NB4 (cell line): ENCODE data around the gene SYCP3.

ENCODE experiments used
- POLR2A ChIP-seq: IDR thresholded peaks from 2 replicates; pipeline ENCODE4 v1.6.1; 2011; ENCODE audit warnings: mild to moderate bottlenecking; ENCODE audit not compliant: insufficient read length; ENCODE audit errors: extremely low read depth
- TF ChIP-seq, protein P1 (sequence below): IDR thresholded peaks from one replicate; pipeline ENCODE4 v1.5.1; 2012; ENCODE audit warnings: low read depth, low read length

DNA sequence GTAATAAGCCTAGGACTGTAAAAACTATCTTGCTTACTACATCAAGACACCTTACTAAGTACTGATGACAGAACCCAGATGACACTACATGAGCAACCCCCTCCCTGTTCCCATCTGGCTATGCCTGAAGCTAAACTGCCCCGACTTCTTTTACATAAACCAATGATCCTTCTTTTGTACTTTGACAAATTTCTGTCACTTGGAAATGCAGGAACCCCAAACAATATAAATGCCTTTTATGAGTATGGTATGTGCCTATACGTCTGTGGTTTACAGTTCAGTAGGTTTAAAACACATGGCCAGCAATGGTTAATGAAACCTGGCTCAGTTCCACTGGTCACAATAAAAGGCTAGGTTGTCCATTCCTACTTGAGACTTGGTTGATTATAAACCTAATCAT, 6.1 kb downstream of the SYCP3 start:
- TF ChIP-seq, protein P1, sequence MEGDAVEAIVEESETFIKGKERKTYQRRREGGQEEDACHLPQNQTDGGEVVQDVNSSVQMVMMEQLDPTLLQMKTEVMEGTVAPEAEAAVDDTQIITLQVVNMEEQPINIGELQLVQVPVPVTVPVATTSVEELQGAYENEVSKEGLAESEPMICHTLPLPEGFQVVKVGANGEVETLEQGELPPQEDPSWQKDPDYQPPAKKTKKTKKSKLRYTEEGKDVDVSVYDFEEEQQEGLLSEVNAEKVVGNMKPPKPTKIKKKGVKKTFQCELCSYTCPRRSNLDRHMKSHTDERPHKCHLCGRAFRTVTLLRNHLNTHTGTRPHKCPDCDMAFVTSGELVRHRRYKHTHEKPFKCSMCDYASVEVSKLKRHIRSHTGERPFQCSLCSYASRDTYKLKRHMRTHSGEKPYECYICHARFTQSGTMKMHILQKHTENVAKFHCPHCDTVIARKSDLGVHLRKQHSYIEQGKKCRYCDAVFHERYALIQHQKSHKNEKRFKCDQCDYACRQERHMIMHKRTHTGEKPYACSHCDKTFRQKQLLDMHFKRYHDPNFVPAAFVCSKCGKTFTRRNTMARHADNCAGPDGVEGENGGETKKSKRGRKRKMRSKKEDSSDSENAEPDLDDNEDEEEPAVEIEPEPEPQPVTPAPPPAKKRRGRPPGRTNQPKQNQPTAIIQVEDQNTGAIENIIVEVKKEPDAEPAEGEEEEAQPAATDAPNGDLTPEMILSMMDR: no peak
- no peak for TF ChIP-seq POLR2A
